GM19463 (cell line): Measurements from ENCODE around the gene OTOG.

Source experiments
- ATAC-seq: cut with Tn5 transposase; IDR thresholded peaks from one replicate; pipeline ENCODE4 v1.9.1; 2021; ENCODE audit warnings: mild to moderate bottlenecking, moderate library complexity; ENCODE audit not compliant: unreplicated experiment

Gene OTOG

DNA sequence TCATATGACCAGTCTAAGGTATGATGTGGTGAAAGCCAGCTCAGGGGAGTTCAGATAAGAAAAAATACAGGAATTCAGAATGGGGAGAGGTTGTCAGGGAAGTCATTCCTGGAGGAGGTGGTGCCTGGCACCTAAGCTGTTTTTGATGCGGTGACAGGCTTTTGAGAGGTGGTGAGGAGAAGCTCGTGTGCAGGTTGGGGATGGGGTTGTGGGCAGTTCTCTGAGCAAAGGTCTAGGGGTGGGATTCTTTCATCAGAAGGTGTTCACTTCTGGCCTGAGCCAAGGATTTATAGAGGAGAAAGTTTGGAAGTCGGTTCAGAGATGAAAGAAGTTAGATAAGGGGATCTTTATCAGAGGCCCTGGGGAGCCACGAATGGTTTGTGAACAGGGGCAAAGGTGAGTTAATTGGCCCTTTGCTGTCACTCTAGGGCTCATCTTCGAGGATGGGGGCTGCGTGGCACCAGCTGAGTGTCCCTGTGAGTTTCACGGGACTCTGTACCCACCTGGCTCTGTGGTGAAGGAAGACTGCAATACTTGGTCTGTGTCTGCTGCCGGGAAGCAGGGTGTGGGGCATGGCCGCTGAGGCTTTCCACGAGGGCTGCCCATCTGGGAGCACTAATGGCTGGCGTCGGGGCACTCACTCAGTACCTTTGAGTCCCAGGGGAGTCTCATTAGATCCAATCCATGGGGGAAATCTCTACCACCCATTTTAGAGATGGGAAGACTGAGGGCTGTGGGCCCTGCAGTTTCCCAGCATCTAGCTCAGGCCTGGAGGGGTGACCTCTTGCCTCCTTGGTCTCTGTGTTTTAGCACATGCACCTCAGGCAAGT, 13.4 kb downstream of the OTOG start:
- ATAC-seq = no peak

DNA sequence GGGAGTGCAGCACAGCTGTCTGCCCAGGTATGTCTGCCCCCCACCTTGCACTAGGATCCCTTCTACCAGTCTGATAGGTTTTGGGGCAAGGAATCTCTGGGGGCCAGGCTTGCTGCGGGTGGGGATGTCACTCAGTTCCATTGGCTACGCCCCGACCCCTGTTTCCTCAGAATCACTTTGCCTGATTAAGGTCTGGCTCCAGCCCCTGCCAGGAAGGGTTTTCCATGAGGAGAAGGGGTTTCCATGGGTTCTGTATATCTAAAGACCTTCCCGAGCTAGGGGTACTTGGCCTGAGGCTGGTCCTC, 14.0 kb downstream of the OTOG start:
- no peak for ATAC-seq

DNA sequence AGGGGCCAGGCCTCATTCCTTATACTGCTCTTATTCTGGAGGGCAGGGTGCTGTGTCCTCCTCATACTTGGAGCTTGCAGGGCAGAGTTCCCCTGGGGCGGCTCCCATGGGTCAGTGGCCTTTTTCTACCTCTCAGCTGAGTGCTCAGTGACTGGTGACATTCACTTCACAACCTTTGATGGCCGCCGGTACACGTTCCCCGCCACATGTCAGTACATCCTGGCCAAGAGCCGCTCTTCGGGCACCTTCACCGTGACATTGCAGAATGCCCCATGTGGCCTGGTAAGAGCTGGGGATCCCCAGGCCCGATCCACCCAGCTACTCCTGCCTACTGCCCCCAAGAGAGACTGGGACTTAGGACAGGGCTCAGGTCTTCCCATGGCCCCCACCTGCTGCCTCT, 14.5 kb downstream of the OTOG start:
- ATAC-seq = no peak

DNA sequence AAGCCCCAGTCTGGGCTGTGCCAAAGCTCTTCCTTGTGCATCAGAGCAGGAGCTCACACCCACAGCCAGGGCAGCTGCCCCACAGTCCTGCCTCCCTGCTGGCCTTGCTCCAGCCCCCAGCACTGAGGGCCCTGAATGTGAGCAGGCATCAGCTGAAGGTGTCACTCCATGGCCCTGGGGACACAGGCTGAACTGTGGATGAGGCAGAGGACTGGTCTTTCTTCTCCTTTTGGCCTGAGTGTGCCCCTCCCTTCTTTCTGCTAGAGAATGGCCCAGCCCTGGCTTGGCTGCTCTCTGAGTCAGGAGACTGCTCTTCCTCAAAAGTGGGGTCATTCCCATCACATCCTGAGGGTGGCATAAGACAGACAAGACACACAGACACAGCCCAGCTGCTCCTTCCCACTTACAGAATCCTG, 16.2 kb downstream of the OTOG start:
- ATAC-seq = no peak

DNA sequence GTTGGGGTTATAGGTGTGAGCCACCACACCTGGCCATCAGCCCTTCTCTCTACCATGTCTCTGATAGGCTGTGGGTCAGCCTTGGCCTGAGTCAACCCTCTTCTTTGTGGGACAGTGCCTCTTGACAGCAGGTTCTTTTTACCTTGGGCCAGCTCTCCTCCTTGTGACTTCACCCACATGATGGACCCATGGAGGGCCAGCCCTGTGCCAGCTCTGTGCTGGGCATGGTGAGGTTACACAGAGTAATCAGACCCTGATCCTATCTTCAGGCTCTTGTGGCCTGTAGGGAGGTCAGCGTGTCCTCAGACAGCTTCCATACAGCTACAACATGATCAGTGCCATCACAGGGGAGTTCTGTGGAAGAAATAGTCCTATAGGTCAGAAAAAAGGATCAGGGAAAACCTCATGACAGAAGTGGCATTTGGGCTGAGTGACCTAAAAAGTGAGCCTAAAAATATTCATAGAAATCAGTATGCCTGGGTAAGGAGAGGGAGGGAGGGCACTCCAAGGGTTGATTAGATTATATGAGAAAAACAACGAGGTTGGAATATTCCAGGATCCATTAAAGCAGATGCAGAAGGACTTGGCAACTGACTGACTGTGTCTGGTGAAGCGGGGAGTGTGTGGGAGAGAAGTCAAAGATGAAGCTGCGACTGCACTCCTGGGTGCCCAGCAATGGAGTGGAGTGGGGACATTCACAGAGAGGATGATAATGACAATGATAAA, 17.1 kb downstream of the OTOG start:
- ATAC-seq = no peak

DNA sequence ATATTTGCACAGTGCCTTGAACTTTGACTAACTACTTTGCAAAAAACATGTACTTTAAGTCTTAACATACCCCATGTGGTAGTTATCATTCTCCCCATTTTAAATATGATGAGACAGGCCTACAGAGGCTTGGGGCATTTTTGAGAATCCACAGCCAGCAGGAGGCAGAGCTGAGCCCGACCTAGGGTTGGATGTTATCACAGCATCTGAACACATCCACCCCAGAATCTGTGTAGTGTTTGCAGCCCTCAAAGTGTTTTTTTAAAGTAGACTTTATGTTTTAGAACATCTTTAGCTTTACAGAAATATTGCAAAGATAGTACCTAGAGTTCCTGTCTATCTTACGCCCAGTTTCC, 17.6 kb downstream of the OTOG start:
- ATAC-seq = no peak

DNA sequence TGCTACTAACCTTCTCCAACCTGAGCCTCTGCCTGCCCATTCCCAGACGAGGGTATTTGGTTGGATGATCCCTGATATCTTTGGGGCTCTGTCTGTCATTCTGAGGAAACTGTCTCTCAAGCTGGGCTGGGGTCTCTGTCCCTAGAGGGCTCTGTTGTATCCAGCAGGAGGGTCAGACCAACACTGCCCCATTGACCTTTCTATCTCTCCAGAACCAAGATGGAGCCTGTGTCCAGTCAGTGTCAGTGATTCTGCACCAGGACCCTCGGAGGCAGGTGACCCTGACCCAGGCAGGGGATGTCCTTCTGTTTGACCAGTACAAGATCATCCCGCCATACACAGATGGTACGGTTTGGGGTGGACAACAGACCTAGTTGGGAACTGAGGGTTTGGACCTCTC, 21.9 kb downstream of the OTOG start:
- no peak for ATAC-seq

DNA sequence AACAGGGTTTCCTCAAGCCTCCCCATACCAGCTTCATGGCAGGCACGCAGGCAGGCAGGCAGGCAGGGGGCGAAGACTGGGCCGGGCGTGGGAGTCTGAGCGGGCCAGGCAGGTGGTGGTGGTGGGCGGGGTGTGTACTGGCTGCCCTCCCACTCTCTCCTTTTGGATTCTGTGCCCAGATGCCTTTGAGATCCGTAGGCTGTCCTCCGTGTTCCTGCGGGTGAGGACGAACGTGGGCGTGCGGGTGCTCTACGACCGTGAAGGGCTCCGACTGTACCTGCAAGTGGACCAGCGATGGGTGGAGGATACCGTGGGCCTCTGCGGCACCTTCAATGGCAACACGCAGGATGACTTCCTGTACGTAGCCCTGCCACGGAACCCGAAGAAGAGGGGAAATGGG, 23.0 kb downstream of the OTOG start:
- ATAC-seq = no peak

DNA sequence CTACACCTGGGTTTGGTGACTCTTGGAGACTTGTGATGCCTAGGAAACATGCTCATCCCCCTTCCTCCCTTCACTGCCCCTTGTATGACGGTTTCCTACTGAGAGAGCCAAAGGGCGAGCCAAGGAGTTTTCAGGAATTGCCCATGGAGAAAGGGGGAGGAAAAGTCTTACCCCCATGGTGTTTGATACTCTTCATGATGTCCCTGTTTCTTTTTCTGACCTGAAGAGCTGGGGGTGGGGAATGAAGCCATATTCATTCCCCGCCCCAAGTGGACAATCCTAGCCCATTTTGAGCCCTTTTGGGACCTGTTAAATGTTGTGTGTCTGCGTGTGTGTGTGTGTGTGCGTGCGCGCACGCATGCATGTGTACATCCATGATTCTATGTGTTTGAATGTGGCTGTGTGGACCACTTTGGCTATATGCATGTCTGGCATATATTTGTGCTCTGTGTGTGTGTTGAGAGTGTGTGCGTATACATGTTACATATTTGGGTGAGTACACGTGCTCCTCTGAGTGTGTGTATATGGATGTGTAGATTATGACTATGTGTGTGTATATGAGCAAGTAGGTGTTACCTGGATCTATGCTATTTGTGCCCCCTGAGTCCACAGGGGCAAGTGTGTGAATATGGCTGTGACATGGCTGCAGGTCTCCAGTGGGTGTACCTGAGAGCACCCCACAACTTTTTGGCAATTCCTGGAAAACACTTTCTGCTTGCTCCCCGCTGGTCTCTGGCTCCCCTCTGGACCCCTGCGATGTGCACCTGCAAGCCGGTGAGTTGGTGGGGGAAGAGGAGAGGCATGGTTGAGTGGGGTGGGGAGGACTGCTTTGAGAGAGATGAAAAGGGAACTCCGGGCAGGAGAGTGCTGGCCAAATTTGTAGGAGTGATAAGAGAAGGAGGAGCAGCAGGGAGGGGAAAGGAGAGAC, 24.6 kb downstream of the OTOG start:
- ATAC-seq = no peak

DNA sequence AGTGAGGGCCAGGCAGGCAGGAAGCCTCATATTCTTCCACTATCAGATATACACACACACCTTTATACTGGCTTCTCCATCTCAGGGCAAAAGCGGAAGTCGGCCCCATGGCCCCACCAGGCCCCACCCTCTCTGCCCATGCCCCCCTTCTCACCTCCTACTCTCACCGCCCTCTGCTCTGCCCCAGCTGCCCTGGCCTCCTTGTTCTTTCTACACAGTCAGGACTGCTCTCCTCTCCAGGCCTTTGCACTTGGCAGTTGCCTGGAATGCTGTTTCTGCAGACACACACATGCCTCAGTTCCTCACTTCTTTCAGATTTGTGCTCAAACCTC, 25.3 kb downstream of the OTOG start:
- ATAC-seq = no peak

DNA sequence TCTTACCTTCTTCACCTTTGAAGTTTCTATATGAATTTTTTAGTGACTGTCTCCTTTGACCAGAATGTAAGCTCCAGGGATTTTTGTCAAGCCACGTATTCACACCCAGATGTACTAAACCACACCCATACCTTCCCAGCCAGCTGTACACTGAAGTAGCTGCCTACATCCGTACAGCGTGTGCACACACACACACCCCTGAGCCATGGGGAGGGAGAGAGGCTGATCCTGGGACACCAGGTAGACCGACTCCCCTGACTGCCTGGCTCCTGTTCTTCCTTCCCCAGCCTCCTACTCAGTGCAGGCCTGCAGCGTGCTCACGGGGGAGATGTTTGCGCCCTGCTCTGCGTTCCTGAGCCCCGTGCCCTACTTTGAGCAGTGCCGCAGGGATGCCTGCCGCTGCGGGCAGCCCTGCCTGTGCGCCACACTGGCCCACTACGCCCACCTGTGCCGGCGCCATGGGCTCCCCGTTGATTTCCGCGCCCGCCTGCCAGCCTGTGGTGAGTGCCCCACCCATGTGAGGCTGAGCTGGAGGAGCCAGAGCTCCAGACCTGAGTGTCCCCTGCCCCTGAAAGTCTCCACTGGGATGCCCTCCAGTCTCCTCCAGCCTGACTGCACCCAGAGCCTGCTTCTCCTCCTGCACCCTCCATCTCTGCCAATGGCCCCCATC, 25.9 kb downstream of the OTOG start:
- ATAC-seq = no peak

DNA sequence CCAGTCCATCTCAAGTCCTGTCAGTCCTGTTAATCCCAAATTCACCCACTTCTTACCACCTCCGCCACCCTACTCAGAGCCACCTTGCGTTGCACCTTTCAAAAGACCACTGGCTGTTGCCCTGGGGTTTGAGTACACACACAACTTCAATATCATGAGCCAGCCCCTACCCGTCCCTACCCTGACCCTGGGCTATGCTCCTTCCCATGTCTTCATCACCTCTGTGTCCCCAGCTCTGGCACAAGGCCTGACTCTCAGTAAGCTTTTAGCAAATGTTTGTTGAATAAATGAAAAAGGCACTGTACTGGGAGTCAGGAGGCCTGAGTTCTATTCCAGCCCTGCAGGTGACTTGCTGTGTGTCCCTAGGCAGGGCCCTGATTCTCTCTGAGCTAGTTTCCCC, 26.5 kb downstream of the OTOG start:
- no peak for ATAC-seq

DNA sequence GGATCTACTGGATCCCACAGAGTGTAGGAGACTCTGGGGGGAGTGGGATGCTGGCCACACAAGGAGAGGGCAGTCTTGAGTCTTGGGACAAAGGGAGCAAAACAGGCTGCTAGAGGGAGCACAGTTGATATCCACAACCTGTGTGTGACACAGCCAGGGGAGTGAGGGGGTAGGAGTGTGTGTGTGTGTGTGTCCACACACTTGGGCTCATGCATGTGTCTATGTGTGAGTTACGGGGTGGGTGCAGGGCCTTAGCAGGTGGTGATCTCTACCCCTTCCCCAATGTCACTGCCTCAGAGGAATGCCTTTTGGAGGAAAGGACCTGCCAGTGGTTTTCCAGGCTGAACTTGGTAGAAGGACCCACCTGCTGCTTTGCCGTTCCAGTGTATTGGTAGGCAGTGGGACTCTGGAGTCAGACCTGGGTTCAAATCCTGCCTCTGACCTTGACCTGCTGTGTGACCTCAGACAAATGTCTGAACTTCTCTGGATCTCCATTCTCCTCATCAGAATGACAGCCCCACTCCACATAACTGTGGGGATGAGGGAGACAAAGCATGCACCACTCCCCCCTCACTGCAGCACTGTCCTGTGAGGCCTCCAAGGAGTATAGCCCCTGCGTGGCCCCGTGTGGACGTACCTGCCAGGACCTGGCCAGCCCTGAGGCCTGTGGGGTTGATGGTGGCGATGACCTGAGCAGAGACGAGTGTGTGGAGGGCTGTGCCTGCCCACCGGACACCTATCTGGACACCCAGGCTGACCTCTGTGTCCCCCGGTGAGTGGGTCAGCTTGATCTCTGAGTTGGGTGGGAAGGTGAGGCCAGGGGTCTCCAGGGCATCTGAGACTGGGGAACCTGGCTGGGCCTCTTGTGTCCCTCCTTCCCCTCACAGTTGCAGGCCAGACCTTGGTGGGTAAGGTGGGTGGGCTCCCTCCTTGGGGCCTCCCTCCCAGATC, 27.4 kb downstream of the OTOG start:
- ATAC-seq = no peak

DNA sequence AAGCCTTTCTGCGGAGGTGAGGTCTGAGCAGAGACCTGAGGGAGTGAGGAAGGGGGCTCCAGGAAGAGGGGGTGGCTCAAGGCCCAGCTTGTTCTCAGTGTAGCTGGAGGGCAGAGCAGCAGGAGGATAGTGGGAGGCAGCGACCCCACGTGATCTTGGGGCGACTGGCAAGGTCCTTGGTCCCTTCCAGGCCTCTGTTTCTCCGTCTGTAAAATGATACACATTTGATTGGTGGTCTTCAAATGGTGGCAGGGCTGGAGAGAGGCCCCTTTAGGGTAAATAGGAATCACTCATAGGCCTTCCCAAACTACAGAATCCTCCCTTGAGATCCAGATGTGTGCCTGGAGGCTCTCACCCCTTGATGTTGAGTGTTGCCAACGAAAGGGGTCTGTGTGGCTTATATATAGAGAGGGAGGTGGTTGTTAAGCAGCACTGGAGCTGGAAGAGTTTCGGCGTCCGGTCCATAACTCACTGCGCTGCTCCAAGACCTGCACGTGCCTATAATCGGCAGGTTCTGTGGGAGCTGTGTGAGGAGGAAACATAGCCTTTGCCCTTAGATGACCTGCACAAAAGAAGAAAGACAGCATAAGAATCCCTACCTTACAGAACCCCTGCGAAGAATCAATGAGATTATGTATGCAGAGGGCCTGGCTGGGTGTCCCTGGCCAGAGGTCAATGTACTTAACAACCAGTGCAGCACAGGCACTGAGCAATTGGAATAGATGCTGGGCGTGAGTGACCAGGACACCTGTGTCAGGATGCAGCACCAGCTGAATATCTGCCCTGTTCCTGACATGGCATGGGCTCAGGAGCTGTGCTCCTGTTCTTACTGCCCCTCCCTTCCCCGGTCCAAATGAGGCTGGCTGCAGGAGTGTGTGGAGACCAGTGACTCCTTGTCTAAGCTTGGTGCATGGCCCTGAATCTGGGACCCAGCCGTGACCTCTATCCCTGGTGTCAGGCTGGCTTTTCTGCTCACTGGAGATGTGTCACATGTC, 28.7 kb downstream of the OTOG start:
- ATAC-seq = no peak

DNA sequence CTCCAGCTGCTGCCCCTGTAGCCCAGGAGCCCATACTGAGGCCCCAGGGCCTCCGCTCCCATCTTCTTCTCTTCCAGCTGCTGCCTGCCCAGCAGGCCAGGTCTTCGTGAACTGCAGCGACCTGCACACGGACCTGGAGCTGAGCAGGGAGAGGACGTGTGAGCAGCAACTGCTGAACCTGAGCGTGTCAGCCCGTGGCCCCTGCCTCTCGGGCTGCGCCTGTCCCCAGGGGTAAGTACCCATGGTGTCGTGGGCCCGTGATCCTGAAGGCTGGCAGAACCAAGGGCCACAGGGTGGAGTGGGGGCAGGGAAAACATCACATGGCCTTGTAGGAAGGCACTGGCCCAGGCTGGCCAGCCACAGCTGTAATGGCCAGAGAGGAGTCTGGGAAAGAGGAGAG, 31.2 kb downstream of the OTOG start:
- no peak for ATAC-seq

DNA sequence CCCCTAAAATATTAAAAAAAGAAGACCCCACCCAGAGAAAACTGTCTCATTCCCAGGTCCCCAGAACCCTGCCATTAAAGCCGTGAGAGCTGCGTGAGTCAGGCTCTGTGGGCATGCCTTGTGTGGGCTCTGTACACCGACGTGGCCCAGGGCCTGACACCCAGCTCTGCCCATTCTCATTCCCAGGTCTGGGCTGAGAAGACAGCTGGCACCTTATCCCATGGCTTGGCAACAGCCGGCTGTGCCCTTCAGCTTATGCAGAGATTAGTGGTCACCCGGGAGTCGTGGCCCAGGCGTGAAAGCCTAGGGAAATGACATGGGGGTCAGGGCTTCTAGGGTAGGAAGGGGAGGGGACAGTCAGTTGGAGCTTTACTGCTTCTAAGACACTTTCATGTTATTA, 31.9 kb downstream of the OTOG start:
- ATAC-seq = no peak

DNA sequence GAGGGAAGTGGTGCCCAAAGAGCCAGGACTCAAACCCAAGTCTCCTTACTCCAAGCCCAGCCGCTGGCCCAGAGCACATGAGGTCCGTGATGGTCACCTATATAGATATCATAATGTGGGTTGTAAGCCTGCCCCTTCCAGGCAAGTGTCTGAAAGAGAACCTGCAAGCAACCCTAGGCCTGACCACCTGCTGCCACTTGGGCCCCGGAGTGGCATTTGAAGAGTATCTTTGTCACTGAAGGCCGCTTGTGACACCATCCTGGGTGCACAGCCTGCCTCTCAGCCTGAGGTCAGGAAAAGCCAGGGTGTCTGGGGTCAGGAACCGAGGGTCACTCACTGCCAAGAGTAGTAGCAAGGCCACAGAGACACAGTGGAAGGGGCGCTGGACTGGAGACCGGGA, 32.4 kb downstream of the OTOG start:
- no peak for ATAC-seq

DNA sequence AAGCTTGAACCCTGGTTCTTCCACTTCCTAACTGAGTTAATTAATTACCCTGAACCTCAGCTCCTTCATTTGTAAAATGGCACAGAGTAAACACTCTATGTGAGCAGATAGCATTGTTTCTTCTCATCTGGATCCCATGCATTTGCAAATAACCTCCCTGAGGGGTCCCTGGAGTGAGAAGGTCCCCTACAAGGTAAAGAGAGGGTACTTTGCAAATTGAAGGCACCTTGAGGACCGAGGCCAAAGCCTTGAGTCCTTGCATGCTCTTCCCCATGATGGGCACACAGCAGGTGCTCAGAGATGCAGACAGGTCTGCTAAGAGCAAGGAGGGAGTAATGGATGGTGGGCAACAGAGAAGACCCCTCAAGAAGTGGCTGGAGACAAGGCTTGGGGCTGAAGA, 33.2 kb downstream of the OTOG start:
- no peak for ATAC-seq
